H1 (cell line): Measurements from ENCODE around the gene CCDC175. TPM values are rescaled to one million over a fixed set of nuclear protein-coding genes. Genes with fewer than 3 reads are reported as not detected.

ENCODE experiments used
- BACH1 ChIP-seq: IDR thresholded peaks from 2 replicates; pipeline ENCODE4 v1.6.1; 2012; ENCODE audit warnings: low read length, improper control_type of control experiment
- BCL11A ChIP-seq, 2 experiments: IDR thresholded peaks; one replicate each; pipeline ENCODE4 v1.6.1; 2011; ENCODE audit warnings: low read depth in 2 of 2, low read length in 2 of 2, mild to moderate bottlenecking in 2 of 2
- CBX5 ChIP-seq: fragments of 300-800, 300-1000 bp; sonication (generic); IDR thresholded peaks from 2 replicates; pipeline ENCODE4 v1.7.1; 2016; ENCODE audit warnings: antibody characterized with exemption, low read length, low read depth
- CBX8 ChIP-seq: fragments of 300-800, 300-1000 bp; sonication (generic); IDR thresholded peaks from 2 replicates; pipeline ENCODE4 v1.7.1; 2016; ENCODE audit warnings: low read depth, low read length, borderline replicate concordance
- CEBPB ChIP-seq: IDR thresholded peaks from 2 replicates; pipeline ENCODE4 v1.6.1; 2012; ENCODE audit warnings: low read depth, low read length
- CHD1 ChIP-seq: IDR thresholded peaks from 2 replicates; pipeline ENCODE4 v1.6.1; 2012; ENCODE audit warnings: low read depth, low read length, improper control_type of control experiment
- HDAC2 ChIP-seq, 2 experiments: fragments of 300-600 bp in 1 of 2; sonication (generic) in 1 of 2; IDR thresholded peaks; 2 replicates each; pipeline ENCODE4 v1.6.1; 2011 to 2012; ENCODE audit warnings: low read depth in 2 of 2, low read length in 2 of 2, mild to moderate bottlenecking in 2 of 2, moderate library complexity in 2 of 2, borderline replicate concordance in 1 of 2, inconsistent platforms in 1 of 2
- JUN ChIP-seq: IDR thresholded peaks from 2 replicates; pipeline ENCODE4 v1.6.1; 2011; ENCODE audit warnings: low read depth, mild to moderate bottlenecking, improper control_type of control experiment, low read length
- KDM1A ChIP-seq: fragments of 200-600, 300-600 bp; sonication (generic); IDR thresholded peaks from 2 replicates; pipeline ENCODE4 v1.7.1; 2016; ENCODE audit warnings: mild to moderate bottlenecking, low read length, borderline replicate concordance
- MAX ChIP-seq: IDR thresholded peaks from 2 replicates; pipeline ENCODE4 v1.6.1; 2012; ENCODE audit warnings: inconsistent platforms
- NANOG ChIP-seq: IDR thresholded peaks from 2 replicates; pipeline ENCODE4 v1.6.1; 2011; ENCODE audit warnings: low read length, low read depth, mild to moderate bottlenecking, inconsistent platforms; ENCODE audit not compliant: insufficient read depth, poor library complexity, severe bottlenecking
- POLR2AphosphoS5 ChIP-seq: IDR thresholded peaks from 2 replicates; pipeline ENCODE4 v1.6.1; 2011; ENCODE audit warnings: low read depth, low read length
- SAP30 ChIP-seq: fragments of 300-600 bp; sonication (generic); IDR thresholded peaks from 2 replicates; pipeline ENCODE4 v1.7.1; 2012; ENCODE audit warnings: low read length, moderate library complexity, mild to moderate bottlenecking, inconsistent platforms; ENCODE audit not compliant: insufficient read depth, insufficient replicate concordance
- SIX5 ChIP-seq: IDR thresholded peaks from 2 replicates; pipeline ENCODE4 v1.6.1; 2011; ENCODE audit warnings: mild to moderate bottlenecking, low read depth, low read length
- USF2 ChIP-seq: IDR thresholded peaks from 2 replicates; pipeline ENCODE4 v1.6.1; 2011; ENCODE audit warnings: low read length, improper control_type of control experiment
- polyA plus RNA-seq, 7 experiments: library from polyadenylated mRNA; depleted of rRNA in 3 of 7; stranded (reverse) in 5 of 7; unstranded in 2 of 7; fragments of >200 nt in 5 of 7; fragments of 200-250 nt in 2 of 7; gene quantifications; 1 replicate in 5 of 7; 2 replicates in 1 of 7; 4 replicates in 1 of 7; pipeline versions ENCODE4 v1.2.1 to v1.2.3, GENCODE V29; 2011 to 2013; ENCODE audit warnings: missing spikeins in 2 of 7, mixed read lengths in 2 of 7
- total RNA-seq: library from RNA; stranded (reverse); fragmentation: NEBNext Ultra II Directional; extraction: Animal tissue kit (Norgen Biotek cat#: 25700); gene quantifications from 2 replicates; pipeline ENCODE4 v1.2.1, GENCODE V29; 2021

Gene CCDC175
- total and polyA plus RNA-seq, 2 of the 8 experiments (the other 6 are each of a cell fraction or from before 2014, with no cell fraction given) = 0.19 TPM; not detected in 1

GRCh38 chr14:59483819-59484638 is 92.6 kb downstream of the CCDC175 start, which contains the start of the genes JKAMP and L3HYPDH (continued):
- TF ChIP-seq CEBPB (no peak), NANOG (no peak), BACH1 (peak; percentile 49), SIX5 (no peak), USF2 (peak; percentile 57), JUN (no peak), CBX5 (no peak), BCL11A (IDR thresholded peaks at IDR 0.05; ENCODE audit: low read depth in 2 of 2, low read length in 2 of 2) (no peak), CHD1 (no peak), CBX8 (no peak), POLR2AphosphoS5 (peak; percentile 96), SAP30 (no peak), MAX (peak; percentile 99), KDM1A (0 out of 2 replicates have a peak, but pooled peaks have one; percentile 38), HDAC2 (IDR thresholded peaks at IDR 0.05; ENCODE audit: borderline replicate concordance in 1 of 2, low read depth in 2 of 2, low read length in 2 of 2) (peak; percentile 36 to 63; a peak in 1 of 4 replicates)
